ENCODE results near the gene RGS2. TPM values are rescaled to one million over a fixed set of nuclear protein-coding genes. Genes with fewer than 3 reads are reported as not detected.

RGS2 gene
- total and polyA plus RNA-seq, 9 of the 15 experiments (the other 6 are each of a cell fraction or from before 2014, with no cell fraction given) = 2.5 to 5.4 (median 3.8) TPM

DNA sequence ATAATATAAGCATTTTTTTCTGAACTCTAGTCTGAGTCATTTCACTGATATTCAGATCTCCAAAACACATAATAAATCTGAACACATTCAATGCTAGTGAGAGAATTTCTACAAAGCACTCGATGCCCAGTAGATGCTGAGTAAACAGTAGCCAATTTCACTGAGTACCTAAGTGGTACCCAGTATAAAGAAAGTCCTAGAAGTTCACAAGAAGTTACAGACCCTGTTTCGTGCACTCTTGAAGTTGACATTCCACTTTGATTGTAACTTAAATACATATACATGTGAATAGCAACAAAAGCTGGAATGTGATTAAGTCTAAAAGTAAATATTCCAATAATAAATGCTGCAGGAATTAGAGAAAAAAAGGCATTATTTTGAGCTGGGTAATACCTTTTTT is 33.2 kb upstream of the RGS2 start:
- no peak for FAIRE-seq
- H2AFZ ChIP-seq (ENCODE audit: low read depth, low read length) = no peak overlapping the region
- TF ChIP-seq ZNF589 (CRISPR knock-in tag; IDR thresholded peaks at IDR 0.05; ENCODE audit: low read depth) = no peak
- no peaks in the 10 kb centered on the region for H3K4me1 ChIP-seq (replicated peaks in 1 of 2; ENCODE audit: control insufficient read depth in 2 of 2, insufficient read depth in 2 of 2, low read length in 2 of 2)
- WGBS (ENCODE audit: insufficient coverage, low coverage, missing lambda C conversion rate) = 0% methylated on average over 2 of the region's 2 CpGs
- H3K4me3 ChIP-seq = no peak overlapping the region
- no peaks in the 10 kb centered on the region for H4K20me1 ChIP-seq (replicated peaks; ENCODE audit: control insufficient read depth, insufficient read depth, low read length)
- no peaks in the 10 kb centered on the region for H3K36me3 ChIP-seq (ENCODE audit: control insufficient read depth, insufficient read depth, low read length)
- no peak for ATAC-seq
- BruUV-seq (replicated peaks) = no TSS peak
- intact Hi-C loops (cut with micrococcal nuclease) = no loop called here
- in situ Hi-C loops (cut with MboI) = no loop called here
- no peaks in the 10 kb centered on the region for H3K9me3 ChIP-seq (replicated peaks; ENCODE audit: control insufficient read depth, insufficient read depth, low read depth, low read length)
- H3K9ac ChIP-seq (ENCODE audit: insufficient read depth in 1 of 2, low read depth in 2 of 2, low read length in 2 of 2) = no peak overlapping the region
- DNase-seq (ENCODE audit: extremely low read depth in 1 of 4, low spot score in 3 of 4) = no peak
- no peaks in the 10 kb centered on the region for H3K79me2 ChIP-seq (ENCODE audit: control insufficient read depth, insufficient read depth, low read length)
- no peak overlapping the region for H3K27ac ChIP-seq (ENCODE audit: extremely low read depth, low read depth, low read length)
- CTCF ChIA-PET (ENCODE audit: low intra/inter-chr PET ratio) = no interaction called here
- POLR2A ChIA-PET = no interaction called here
- no peaks in the 10 kb centered on the region for H3K9me1 ChIP-seq (ENCODE audit: control insufficient read depth, insufficient read depth, low read length)
- H3K4me2 ChIP-seq (ENCODE audit: insufficient read depth, low read length) = no peak overlapping the region
- no peaks in the 10 kb centered on the region for H3K27me3 ChIP-seq (ENCODE audit: control insufficient read depth in 2 of 2, insufficient read depth in 2 of 2, low read length in 2 of 2)

GRCh38 chr1:192776206-192776605 is 32.6 kb upstream of the RGS2 start:
- no peaks in the 10 kb centered on the region for H3K9me1 ChIP-seq (ENCODE audit: control insufficient read depth, insufficient read depth, low read length)
- CTCF ChIA-PET (ENCODE audit: low intra/inter-chr PET ratio) = no interaction called here
- DNase-seq (ENCODE audit: extremely low read depth in 1 of 4, low spot score in 3 of 4) = no peak
- no peaks in the 10 kb centered on the region for H3K27me3 ChIP-seq (ENCODE audit: control insufficient read depth in 2 of 2, insufficient read depth in 2 of 2, low read length in 2 of 2)
- FAIRE-seq = no peak
- H2AFZ ChIP-seq (ENCODE audit: low read depth, low read length) = no peak overlapping the region
- in situ Hi-C loops (cut with MboI) (no loop called here), intact Hi-C loops (cut with micrococcal nuclease) (no loop called here)
- H3K9ac ChIP-seq (ENCODE audit: insufficient read depth in 1 of 2, low read depth in 2 of 2, low read length in 2 of 2) = no peak overlapping the region
- no peak overlapping the region for H3K4me2 ChIP-seq (ENCODE audit: insufficient read depth, low read length)
- no peaks in the 10 kb centered on the region for H3K9me3 ChIP-seq (replicated peaks; ENCODE audit: control insufficient read depth, insufficient read depth, low read depth, low read length)
- ATAC-seq = no peak
- no peak overlapping the region for H3K27ac ChIP-seq (ENCODE audit: extremely low read depth, low read depth, low read length)
- no peaks in the 10 kb centered on the region for H3K79me2 ChIP-seq (ENCODE audit: control insufficient read depth, insufficient read depth, low read length)
- POLR2A ChIA-PET = no interaction called here
- BruUV-seq (replicated peaks) = no TSS peak
- H4K20me1 ChIP-seq (replicated peaks; ENCODE audit: control insufficient read depth, insufficient read depth, low read length) = no peaks in the 10 kb centered on the region
- no peaks in the 10 kb centered on the region for H3K4me1 ChIP-seq (replicated peaks in 1 of 2; ENCODE audit: control insufficient read depth in 2 of 2, insufficient read depth in 2 of 2, low read length in 2 of 2)
- no peak for TF ChIP-seq ZNF449 (CRISPR knock-in tag; IDR thresholded peaks at IDR 0.05)
- no peak for TF ChIP-seq ZNF197 (CRISPR knock-in tag; IDR thresholded peaks at IDR 0.05; ENCODE audit: low read depth)
- no peak for TF ChIP-seq TCF15 (CRISPR knock-in tag; IDR thresholded peaks at IDR 0.05)
- no peak for TF ChIP-seq ETV5 (CRISPR knock-in tag; IDR thresholded peaks at IDR 0.05; ENCODE audit: low read depth)
- no peaks in the 10 kb centered on the region for H3K36me3 ChIP-seq (ENCODE audit: control insufficient read depth, insufficient read depth, low read length)
- 0% methylated on average over 4 of the region's 4 CpGs for WGBS (ENCODE audit: insufficient coverage, low coverage, missing lambda C conversion rate)
- H3K4me3 ChIP-seq = no peak overlapping the region
